HepG2 (cell line): ENCODE measurements around the gene TRPM1. TPM values are rescaled to one million over a fixed set of nuclear protein-coding genes. Genes with fewer than 3 reads are reported as not detected.

Experiments used
- CENPBD1 ChIP-seq: sonication (generic); formaldehyde crosslinking; IDR thresholded peaks from 2 replicates; pipeline ENCODE4 v1.8.0; 2022; ENCODE audit warnings: missing genetic modification reagents, low read depth, mild to moderate bottlenecking, borderline replicate concordance
- CREM ChIP-seq, 2 experiments: sonication (generic) in 1 of 2; formaldehyde crosslinking in 1 of 2; IDR thresholded peaks; 2 replicates each; pipeline versions ENCODE4 v1.4.0 to v1.6.1; 2016 to 2020; ENCODE audit warnings: antibody characterized with exemption in 1 of 2, mild to moderate bottlenecking in 1 of 2, missing genetic modification reagents in 1 of 2
- CSRNP2 ChIP-seq: sonication (generic); formaldehyde crosslinking; conservative IDR thresholded peaks from 2 replicates; pipeline ENCODE4 v1.8.0; 2022; ENCODE audit warnings: low read depth, missing genetic modification reagents
- DR1 ChIP-seq: sonication (generic); formaldehyde crosslinking; IDR thresholded peaks from 2 replicates; pipeline ENCODE4 v1.8.0; 2021; ENCODE audit warnings: mild to moderate bottlenecking, missing genetic modification reagents, inconsistent platforms
- GPN1 ChIP-seq: sonication (generic); formaldehyde crosslinking; IDR thresholded peaks from 2 replicates; pipeline ENCODE4 v1.5.1; 2020; ENCODE audit warnings: missing genetic modification reagents, borderline replicate concordance
- HMG20A ChIP-seq: IDR thresholded peaks from 2 replicates; pipeline ENCODE4 v1.6.1; 2016; ENCODE audit warnings: borderline replicate concordance
- HMGA1 ChIP-seq: sonication (generic); formaldehyde crosslinking; conservative IDR thresholded peaks from 2 replicates; pipeline ENCODE4 v1.4.0; 2020; ENCODE audit warnings: missing genetic modification reagents
- IRX3 ChIP-seq: sonication (generic); formaldehyde crosslinking; IDR thresholded peaks from 2 replicates; pipeline ENCODE4 v1.8.1; 2023; ENCODE audit warnings: mild to moderate bottlenecking, low read depth, missing genetic modification reagents, borderline replicate concordance
- NFE2L2 ChIP-seq: fragments of 150-350 bp; IDR thresholded peaks from 2 replicates; pipeline ENCODE4 v1.6.1; 2014; ENCODE audit warnings: low read length
- POLR2A ChIP-seq, 2 experiments: IDR thresholded peaks; 2 replicates each; pipeline ENCODE4 v1.6.1; 2011; ENCODE audit warnings: low read depth in 2 of 2, low read length in 2 of 2, mild to moderate bottlenecking in 1 of 2, moderate library complexity in 1 of 2; ENCODE audit not compliant: insufficient read depth in 1 of 2
- RBAK ChIP-seq: sonication (generic); formaldehyde crosslinking; IDR thresholded peaks from 2 replicates; pipeline ENCODE4 v1.5.1; 2020; ENCODE audit warnings: mild to moderate bottlenecking, missing genetic modification reagents
- RFXAP ChIP-seq: sonication (generic); formaldehyde crosslinking; IDR thresholded peaks from 2 replicates; pipeline ENCODE4 v1.4.0; 2020; ENCODE audit warnings: missing genetic modification reagents, borderline replicate concordance
- SNRNP70 ChIP-seq: fragments of 200-400 bp; formaldehyde crosslinking; IDR thresholded peaks from 2 replicates; pipeline ENCODE4 v1.6.1; 2017; ENCODE audit warnings: mild to moderate bottlenecking, low read depth, low read length, moderate library complexity
- TAF15 ChIP-seq: fragments of 200-400 bp; formaldehyde crosslinking; IDR thresholded peaks from one replicate; pipeline ENCODE4 v1.6.1; 2018; ENCODE audit warnings: mild to moderate bottlenecking, low read depth, low read length; ENCODE audit not compliant: poor library complexity, severe bottlenecking
- THYN1 ChIP-seq: sonication (generic); formaldehyde crosslinking; IDR thresholded peaks from 2 replicates; pipeline ENCODE4 v1.8.1; 2023; ENCODE audit warnings: low read depth, mild to moderate bottlenecking, moderate library complexity, missing genetic modification reagents, borderline replicate concordance
- WIZ ChIP-seq: sonication (generic); formaldehyde crosslinking; IDR thresholded peaks from 2 replicates; pipeline ENCODE4 v1.5.1; 2020; ENCODE audit warnings: mild to moderate bottlenecking, missing genetic modification reagents
- ZFP91 ChIP-seq: sonication (generic); formaldehyde crosslinking; IDR thresholded peaks from 2 replicates; pipeline ENCODE4 v1.9.0; 2022; ENCODE audit warnings: missing genetic modification reagents, mild to moderate bottlenecking, borderline replicate concordance
- ZNF274 ChIP-seq: sonication (generic); formaldehyde crosslinking; IDR thresholded peaks from 2 replicates; pipeline ENCODE4 v1.5.1; 2020; ENCODE audit warnings: mild to moderate bottlenecking, missing genetic modification reagents
- ZNF430 ChIP-seq: sonication (generic); formaldehyde crosslinking; IDR thresholded peaks from 2 replicates; pipeline ENCODE4 v1.9.0; 2021; ENCODE audit warnings: mild to moderate bottlenecking, missing genetic modification reagents
- ZNF605 ChIP-seq: sonication (generic); formaldehyde crosslinking; IDR thresholded peaks from 2 replicates; pipeline ENCODE4 v1.8.0; 2022; ENCODE audit warnings: mild to moderate bottlenecking, missing genetic modification reagents
- polyA plus RNA-seq, 8 experiments: library from polyadenylated mRNA; depleted of rRNA in 3 of 8; stranded (reverse) in 7 of 8; unstranded in 1 of 8; fragments of >200 nt; fragmentation: Illumina TruSeq in 4 of 8; extraction: Trizol in 4 of 8; gene quantifications; 2 replicates each; pipeline versions ENCODE4 v1.2.1 to v1.2.3, GENCODE V29; 2011 to 2016; ENCODE audit warnings: low read depth in 4 of 8, missing spikeins in 1 of 8, mixed read lengths in 1 of 8; ENCODE audit not compliant: insufficient read depth in 1 of 8
- total RNA-seq, 5 experiments: library from RNA; depleted of rRNA; stranded (reverse); fragments of >200 nt; fragmentation: Illumina TruSeq; extraction: Trizol; gene quantifications; 2 replicates each; pipeline ENCODE4 v1.2.3, GENCODE V29; 2016; ENCODE audit warnings: low read depth in 1 of 5
- TF ChIP-seq, protein P1 (sequence below): sonication (generic); formaldehyde crosslinking; IDR thresholded peaks from 2 replicates; pipeline ENCODE4 v1.8.1; 2023; ENCODE audit warnings: mild to moderate bottlenecking, missing genetic modification reagents
- TF ChIP-seq, protein P2 (sequence below): sonication (generic); formaldehyde crosslinking; IDR thresholded peaks from 2 replicates; pipeline ENCODE4 v1.5.0; 2020; ENCODE audit warnings: mild to moderate bottlenecking, missing genetic modification reagents

The TRPM1 gene
- total and polyA plus RNA-seq, 2 of the 13 experiments (the other 11 are each of a cell fraction or from before 2014, with no cell fraction given) = not detected

DNA sequence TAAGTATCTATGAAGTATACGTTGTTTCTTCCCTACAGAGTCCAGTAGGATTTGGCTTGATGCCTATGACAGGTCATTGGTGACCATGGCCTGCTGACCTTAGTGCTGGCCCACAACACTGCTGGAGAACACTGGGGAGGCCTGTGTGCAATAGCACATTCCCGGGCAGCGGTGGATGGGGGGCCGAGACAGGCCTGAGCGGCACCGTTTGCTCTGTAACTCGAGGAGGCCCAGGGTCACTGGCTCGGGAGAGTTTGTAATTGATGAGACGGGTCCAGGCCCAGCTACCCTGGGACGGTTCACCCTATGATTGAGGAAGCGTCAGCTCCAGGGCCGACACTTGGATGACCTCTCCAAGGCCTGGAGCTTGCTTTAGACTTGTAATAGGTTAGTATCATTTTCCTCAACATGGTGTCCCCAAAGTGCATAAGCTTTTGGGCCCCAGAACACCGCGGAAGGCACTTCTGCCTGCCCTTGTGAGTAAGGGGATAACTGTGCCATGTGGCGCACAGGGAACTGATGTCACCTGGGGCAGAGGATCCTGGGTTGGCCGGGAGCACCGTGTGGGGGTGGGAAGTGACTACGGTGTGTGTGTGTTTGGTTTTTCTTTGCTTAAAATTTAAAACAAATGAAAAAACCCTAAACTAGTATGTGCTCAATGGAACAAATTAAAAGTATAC, 12.0 kb downstream of the TRPM1 start (continued):
- no peak for TF ChIP-seq RFXAP (CRISPR knock-in tag)
- TF ChIP-seq, protein P1, sequence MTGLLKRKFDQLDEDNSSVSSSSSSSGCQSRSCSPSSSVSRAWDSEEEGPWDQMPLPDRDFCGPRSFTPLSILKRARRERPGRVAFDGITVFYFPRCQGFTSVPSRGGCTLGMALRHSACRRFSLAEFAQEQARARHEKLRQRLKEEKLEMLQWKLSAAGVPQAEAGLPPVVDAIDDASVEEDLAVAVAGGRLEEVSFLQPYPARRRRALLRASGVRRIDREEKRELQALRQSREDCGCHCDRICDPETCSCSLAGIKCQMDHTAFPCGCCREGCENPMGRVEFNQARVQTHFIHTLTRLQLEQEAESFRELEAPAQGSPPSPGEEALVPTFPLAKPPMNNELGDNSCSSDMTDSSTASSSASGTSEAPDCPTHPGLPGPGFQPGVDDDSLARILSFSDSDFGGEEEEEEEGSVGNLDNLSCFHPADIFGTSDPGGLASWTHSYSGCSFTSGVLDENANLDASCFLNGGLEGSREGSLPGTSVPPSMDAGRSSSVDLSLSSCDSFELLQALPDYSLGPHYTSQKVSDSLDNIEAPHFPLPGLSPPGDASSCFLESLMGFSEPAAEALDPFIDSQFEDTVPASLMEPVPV = no peak
- no peak for TF ChIP-seq POLR2A (IDR thresholded peaks at IDR 0.05; ENCODE audit: insufficient read depth in 1 of 2, low read depth in 2 of 2, low read length in 2 of 2)
- no peak for TF ChIP-seq CREM (IDR thresholded peaks at IDR 0.05)
- no peak for TF ChIP-seq CREM (CRISPR knock-in tag; IDR thresholded peaks at IDR 0.05)
- TF ChIP-seq NFE2L2 = no peak
- TF ChIP-seq, protein P2, sequence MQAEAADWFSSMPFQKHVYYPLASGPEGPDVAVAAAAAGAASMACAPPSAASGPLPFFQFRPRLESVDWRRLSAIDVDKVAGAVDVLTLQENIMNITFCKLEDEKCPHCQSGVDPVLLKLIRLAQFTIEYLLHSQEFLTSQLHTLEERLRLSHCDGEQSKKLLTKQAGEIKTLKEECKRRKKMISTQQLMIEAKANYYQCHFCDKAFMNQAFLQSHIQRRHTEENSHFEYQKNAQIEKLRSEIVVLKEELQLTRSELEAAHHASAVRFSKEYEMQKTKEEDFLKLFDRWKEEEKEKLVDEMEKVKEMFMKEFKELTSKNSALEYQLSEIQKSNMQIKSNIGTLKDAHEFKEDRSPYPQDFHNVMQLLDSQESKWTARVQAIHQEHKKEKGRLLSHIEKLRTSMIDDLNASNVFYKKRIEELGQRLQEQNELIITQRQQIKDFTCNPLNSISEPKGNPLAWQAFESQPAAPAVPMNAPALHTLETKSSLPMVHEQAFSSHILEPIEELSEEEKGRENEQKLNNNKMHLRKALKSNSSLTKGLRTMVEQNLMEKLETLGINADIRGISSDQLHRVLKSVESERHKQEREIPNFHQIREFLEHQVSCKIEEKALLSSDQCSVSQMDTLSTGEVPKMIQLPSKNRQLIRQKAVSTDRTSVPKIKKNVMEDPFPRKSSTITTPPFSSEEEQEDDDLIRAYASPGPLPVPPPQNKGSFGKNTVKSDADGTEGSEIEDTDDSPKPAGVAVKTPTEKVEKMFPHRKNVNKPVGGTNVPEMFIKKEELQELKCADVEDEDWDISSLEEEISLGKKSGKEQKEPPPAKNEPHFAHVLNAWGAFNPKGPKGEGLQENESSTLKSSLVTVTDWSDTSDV (CRISPR knock-in tag) = no peak
- TF ChIP-seq HMGA1 (CRISPR knock-in tag) = no peak
- no peak for TF ChIP-seq WIZ (CRISPR knock-in tag)
- TF ChIP-seq ZNF430 (CRISPR knock-in tag) = no peak
- TF ChIP-seq ZNF274 (CRISPR knock-in tag) = no peak
- TF ChIP-seq ZNF605 (CRISPR knock-in tag) = no peak
- no peak for TF ChIP-seq TAF15
- no peak for TF ChIP-seq SNRNP70
- no peak for TF ChIP-seq DR1
- peak; percentile 86; the same call in 1 of the 2 replicates for TF ChIP-seq HMG20A (CRISPR knock-in tag)
- no peak for TF ChIP-seq THYN1 (CRISPR knock-in tag)
- TF ChIP-seq ZFP91 (CRISPR knock-in tag) = no peak
- no peak for TF ChIP-seq RBAK
- no peak for TF ChIP-seq GPN1
- no peak for TF ChIP-seq CENPBD1
- no peak for TF ChIP-seq CSRNP2
- no peak for TF ChIP-seq IRX3 (CRISPR knock-in tag)
